Activated naive CD4-positive, alpha-beta T cell (primary cell): ENCODE results near the gene PRDM2.
"Not testable (repeated sequence)": the region's sequence is repeated elsewhere in the genome, so short reads cannot be mapped to it uniquely, and the experiment has no call there.

Source experiments
- DNase-seq, 4 experiments: peaks; one replicate each; lab custom pipeline; 2025; lab: John Stamatoyannopoulos, UW

Gene PRDM2

GRCh38 chr1:13700521-13701270 is 708 bp downstream of the PRDM2 start:
- DNase-seq: peak in 3 of 4 experiments; percentile 23 to 40 (median 38)

- DNase-seq: no peak
Observed at GRCh38 chr1:13701271-13701640, 1.3 kb downstream of the PRDM2 start.

GRCh38 chr1:13702425-13703127 is 2.6 kb downstream of the PRDM2 start:
- peak in 1 of 4 experiments; percentile 4 for DNase-seq

GRCh38 chr1:13703128-13703513 is 3.1 kb downstream of the PRDM2 start:
- DNase-seq: no peak

GRCh38 chr1:13703558-13704490 is 3.8 kb downstream of the PRDM2 start:
- no peak for DNase-seq

GRCh38 chr1:13706046-13706445 is 6.1 kb downstream of the PRDM2 start:
- no peak for DNase-seq

- no peak for DNase-seq
Observed at GRCh38 chr1:13707164-13707563, 7.2 kb downstream of the PRDM2 start.

- no peak for DNase-seq
Observed at GRCh38 chr1:13708380-13708982, 8.5 kb downstream of the PRDM2 start.

- DNase-seq: no peak
Observed at GRCh38 chr1:13710086-13710485, 10.1 kb downstream of the PRDM2 start.

GRCh38 chr1:13714851-13715250 is 14.9 kb downstream of the PRDM2 start:
- no peak for DNase-seq

- DNase-seq: not testable (repeated sequence)
Observed at GRCh38 chr1:13715616-13716287, 15.8 kb downstream of the PRDM2 start.

- no peak for DNase-seq
Observed at GRCh38 chr1:13722808-13723360, 22.9 kb downstream of the PRDM2 start.

- DNase-seq: no peak
Observed at GRCh38 chr1:13723810-13724209, 23.8 kb downstream of the PRDM2 start.

GRCh38 chr1:13725714-13726175 is 25.8 kb downstream of the PRDM2 start:
- peak in 2 of 4 experiments; percentile 32 to 38 for DNase-seq

GRCh38 chr1:13728091-13728715 is 28.2 kb downstream of the PRDM2 start:
- DNase-seq: no peak

GRCh38 chr1:13730291-13730690 is 30.3 kb downstream of the PRDM2 start:
- DNase-seq: no peak

- peak; percentile 33 to 69 (median 48) for DNase-seq
Observed at GRCh38 chr1:13730751-13731482, 30.9 kb downstream of the PRDM2 start.

GRCh38 chr1:13731897-13732296 is 31.9 kb downstream of the PRDM2 start:
- DNase-seq: no peak

- peak in 2 of 4 experiments; percentile 5 to 14 for DNase-seq
Observed at GRCh38 chr1:13732971-13733667, 33.1 kb downstream of the PRDM2 start.
